ENCODE measurements around the gene RPS5. TPM values are rescaled to one million over a fixed set of nuclear protein-coding genes. Genes with fewer than 3 reads are reported as not detected.

Gene RPS5
- total RNA-seq (2022) (1,436 and 1,611 TPM in 2 replicates), Bru-seq, nascent RNA (percentile 97 among the genes with signal in this experiment), BruChase-seq, experiment 1, labeled RNA remaining after a 2-hour chase (percentile 92 among the genes with signal in this experiment), BruChase-seq, experiment 2, labeled RNA remaining after a 6-hour chase (percentile 96 among the genes with signal in this experiment)
- long read RNA-seq, transcript RPS5-203 (6 exons, 718 nt): minor isoform, 5 of 1,046 reads
- long read RNA-seq, transcript RPS5-202 (5 exons, 1,520 nt): minor isoform, 44 of 1,046 reads
- long read RNA-seq, transcript RPS5-201 (6 exons, 740 nt): major isoform, 954 of 1,046 reads
- long read RNA-seq, partial matches to known transcripts: 17 of 1,046 reads
- long read RNA-seq, other reads (novel, unspliced or antisense): 22 of 1,046 reads

GRCh38 chr19:58386576-58387337, at the start of gene RPS5:
TSS of gene RPS5 (plus strand) at chr19:58387269. CDS start at chr19:58388138, 869 bp downstream.
- Mint-ChIP-seq H3K4me1 (ENCODE audit: low read depth, unreplicated experiment) (peaks cover 12% of the 10 kb centered on the region), H3K9me3 (ENCODE audit: unreplicated experiment) (no peaks in the 10 kb centered on the region), H3K27ac (ENCODE audit: unreplicated experiment) (peak within 1 kb of the TSS; percentile 96), H3K36me3 (ENCODE audit: insufficient read depth, unreplicated experiment) (peaks cover 61% of the 10 kb centered on the region), H3K27me3 (ENCODE audit: insufficient read depth, unreplicated experiment) (no peaks in the 10 kb centered on the region), H3K4me3 (ENCODE audit: unreplicated experiment) (peak within 1 kb of the TSS; percentile 85)
- peak; percentile 97 to 98 for DNase-seq
- ChIA-PET CTCF (interaction anchor here (0.8 kb wide), 1 partner anchor 76 kb away, joined by 3 read pairs; no protein-coding TSS in a partner anchor), POLR2A (interaction anchor here (1.0 kb wide), 1 partner anchor 24 kb away, joined by 6 read pairs; the partner anchor contains the start of gene ZNF497)
- intact Hi-C loops (cut with micrococcal nuclease; ENCODE audit: unreplicated experiment): loop anchor here (1.0 to 2.0 kb wide), 3 partner anchors 112 to 158 kb away; partner anchors contain the start of genes TRIM28 and ZBTB45
- H3K36me3 ChIP-seq (ENCODE audit: control insufficient read depth, insufficient read depth, low read length): peaks cover 1% of the 10 kb centered on the region; the same call in 1 of the 2 replicates
- no peaks in the 10 kb centered on the region for H3K9me3 ChIP-seq
- no peak for TF ChIP-seq CTCF (IDR thresholded peaks at IDR 0.05; ENCODE audit: insufficient read depth in 1 of 2, low read depth in 1 of 2, low read length in 1 of 2, severe bottlenecking in 1 of 2, unreplicated experiment in 1 of 2)
- H3K27me3 ChIP-seq (replicated peaks; ENCODE audit: control insufficient read depth, insufficient read depth, low read length): no peaks in the 10 kb centered on the region
- no TSS peak for BruUV-seq (replicated peaks)
- peaks cover 18% of the 10 kb centered on the region for H3K4me1 ChIP-seq
- peak within 1 kb of the TSS; percentile 79 for H3K4me3 ChIP-seq (ENCODE audit: low read depth, low read length)

GRCh38 chr19:58338336-58338735, 48.7 kb upstream of the RPS5 start:
- BruUV-seq (replicated peaks): no TSS peak
- CTCF ChIA-PET: no interaction called here
- no peak overlapping the region for H3K4me3 ChIP-seq (ENCODE audit: low read depth, low read length)
- no peaks in the 10 kb centered on the region for H3K4me1 ChIP-seq
- no peaks in the 10 kb centered on the region for H3K9me3 ChIP-seq
- H3K27ac Mint-ChIP-seq (ENCODE audit: unreplicated experiment): no peak overlapping the region
- no peaks in the 10 kb centered on the region for H3K4me1 Mint-ChIP-seq (ENCODE audit: low read depth, unreplicated experiment)
- no peaks in the 10 kb centered on the region for H3K27me3 Mint-ChIP-seq (ENCODE audit: insufficient read depth, unreplicated experiment)
- H3K9me3 Mint-ChIP-seq (ENCODE audit: unreplicated experiment): no peaks in the 10 kb centered on the region
- intact Hi-C loops (cut with micrococcal nuclease; ENCODE audit: unreplicated experiment): no loop called here
- DNase-seq: no peak
- POLR2A ChIA-PET: no interaction called here
- H3K36me3 Mint-ChIP-seq (ENCODE audit: insufficient read depth, unreplicated experiment): no peaks in the 10 kb centered on the region
- H3K27me3 ChIP-seq (replicated peaks; ENCODE audit: control insufficient read depth, insufficient read depth, low read length): no peaks in the 10 kb centered on the region
- TF ChIP-seq CTCF (IDR thresholded peaks at IDR 0.05; ENCODE audit: insufficient read depth in 1 of 2, low read depth in 1 of 2, low read length in 1 of 2, severe bottlenecking in 1 of 2, unreplicated experiment in 1 of 2): no peak
- H3K4me3 Mint-ChIP-seq (ENCODE audit: unreplicated experiment): no peak overlapping the region
- no peaks in the 10 kb centered on the region; the same call in 1 of the 2 replicates for H3K36me3 ChIP-seq (ENCODE audit: control insufficient read depth, insufficient read depth, low read length)

- intact Hi-C loops (cut with micrococcal nuclease; ENCODE audit: unreplicated experiment): no loop called here
- no peaks in the 10 kb centered on the region for H3K36me3 Mint-ChIP-seq (ENCODE audit: insufficient read depth, unreplicated experiment)
- CTCF ChIA-PET: no interaction called here
These were observed 48.1 kb upstream of the RPS5 start for GRCh38 chr19:58338825-58339558.

More at GRCh38 chr19:58338825-58339558, 48.1 kb upstream of the RPS5 start:
- Mint-ChIP-seq H3K4me1 (ENCODE audit: low read depth, unreplicated experiment) (no peaks in the 10 kb centered on the region), H3K4me3 (ENCODE audit: unreplicated experiment) (no peak overlapping the region), H3K27me3 (ENCODE audit: insufficient read depth, unreplicated experiment) (no peaks in the 10 kb centered on the region), H3K27ac (ENCODE audit: unreplicated experiment) (no peak overlapping the region), H3K9me3 (ENCODE audit: unreplicated experiment) (no peaks in the 10 kb centered on the region)
- BruUV-seq (replicated peaks): no TSS peak
- Histone ChIP-seq H3K27me3 (replicated peaks; ENCODE audit: control insufficient read depth, insufficient read depth, low read length) (no peaks in the 10 kb centered on the region), H3K9me3 (no peaks in the 10 kb centered on the region), H3K36me3 (ENCODE audit: control insufficient read depth, insufficient read depth, low read length) (no peaks in the 10 kb centered on the region; the same call in 1 of the 2 replicates), H3K4me3 (ENCODE audit: low read depth, low read length) (no peak overlapping the region), H3K4me1 (no peaks in the 10 kb centered on the region)
- POLR2A ChIA-PET: no interaction called here
- DNase-seq: peak in 1 of 2 experiments; percentile 29
- peak in 1 of 2 experiments; percentile 21 for TF ChIP-seq CTCF (IDR thresholded peaks at IDR 0.05; ENCODE audit: insufficient read depth in 1 of 2, low read depth in 1 of 2, low read length in 1 of 2, severe bottlenecking in 1 of 2, unreplicated experiment in 1 of 2)

Data from Caco-2 (cell line).